Effector memory CD4-positive, alpha-beta T cell (primary cell): ENCODE measurements around the gene ABCA8.

Source experiments
- DNase-seq, 3 donors: peaks; one replicate each; pipeline ENCODE4 v3.0.0-alpha.2; 2020
- H3K27ac ChIP-seq: 2 replicates; pipeline ENCODE4 v1.7.0; 2013; ENCODE audit warnings: mild to moderate bottlenecking, low read length, moderate library complexity; ENCODE audit not compliant: insufficient read depth, poor library complexity, severe bottlenecking
- H3K27me3 ChIP-seq: replicated peaks from 2 replicates; pipeline ENCODE4 v1.7.0; 2013; ENCODE audit warnings: mild to moderate bottlenecking, low read length; ENCODE audit not compliant: insufficient read depth, control insufficient read depth, poor library complexity, severe bottlenecking
- H3K36me3 ChIP-seq: 2 replicates; pipeline ENCODE4 v1.7.0; 2013; ENCODE audit warnings: mild to moderate bottlenecking, low read length, moderate library complexity; ENCODE audit not compliant: control insufficient read depth, insufficient read depth
- H3K4me1 ChIP-seq: 2 replicates; pipeline ENCODE4 v1.7.0; 2013; ENCODE audit warnings: low read length, mild to moderate bottlenecking; ENCODE audit not compliant: control insufficient read depth, insufficient read depth, poor library complexity, severe bottlenecking
- H3K4me3 ChIP-seq: 2 replicates; pipeline ENCODE4 v1.7.0; 2013; ENCODE audit warnings: low read length, low read depth, mild to moderate bottlenecking; ENCODE audit not compliant: insufficient read depth, poor library complexity, severe bottlenecking
- H3K9me3 ChIP-seq: 2 replicates; pipeline ENCODE4 v1.7.0; 2013; ENCODE audit warnings: mild to moderate bottlenecking, low read length, moderate library complexity; ENCODE audit not compliant: control insufficient read depth

The ABCA8 gene

DNA sequence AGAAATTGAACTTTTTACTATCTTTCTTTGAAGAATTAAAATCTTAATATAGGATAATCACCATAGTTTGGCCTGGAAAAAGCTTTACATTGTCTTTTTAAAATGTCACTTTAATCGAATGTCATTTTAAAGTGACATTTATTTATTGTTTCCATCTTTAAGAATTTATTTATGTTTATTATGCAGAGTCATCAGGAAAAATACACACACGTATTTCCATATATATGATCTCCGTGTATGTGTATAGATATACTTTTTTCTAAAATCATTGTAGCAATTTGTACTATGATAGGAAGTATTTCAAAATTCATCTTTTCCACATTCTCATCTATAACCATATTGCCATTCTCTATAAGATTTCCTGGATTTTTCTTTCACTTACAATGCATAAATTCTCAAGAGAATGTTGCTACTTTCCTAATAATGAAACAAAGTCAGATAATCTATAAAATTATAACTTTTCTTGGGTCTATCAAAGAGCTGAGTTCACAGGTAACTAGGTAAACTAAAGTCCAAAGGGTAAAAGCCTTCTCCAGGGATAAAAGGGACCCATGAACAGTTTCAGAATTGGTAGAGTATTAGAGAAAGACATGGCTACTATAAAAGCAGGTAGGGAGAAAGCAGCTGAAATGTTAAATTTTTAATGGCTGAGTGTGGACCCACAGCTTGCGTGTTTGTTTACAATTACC lies 11.9 kb downstream of the ABCA8 start:
- Histone ChIP-seq H3K27me3 (no peaks in the 10 kb centered on the region), H3K4me3 (no peak overlapping the region), H3K27ac (no peak overlapping the region), H3K9me3 (no peaks in the 10 kb centered on the region), H3K4me1 (no peaks in the 10 kb centered on the region), H3K36me3 (no peaks in the 10 kb centered on the region)
- no peak for DNase-seq

DNA sequence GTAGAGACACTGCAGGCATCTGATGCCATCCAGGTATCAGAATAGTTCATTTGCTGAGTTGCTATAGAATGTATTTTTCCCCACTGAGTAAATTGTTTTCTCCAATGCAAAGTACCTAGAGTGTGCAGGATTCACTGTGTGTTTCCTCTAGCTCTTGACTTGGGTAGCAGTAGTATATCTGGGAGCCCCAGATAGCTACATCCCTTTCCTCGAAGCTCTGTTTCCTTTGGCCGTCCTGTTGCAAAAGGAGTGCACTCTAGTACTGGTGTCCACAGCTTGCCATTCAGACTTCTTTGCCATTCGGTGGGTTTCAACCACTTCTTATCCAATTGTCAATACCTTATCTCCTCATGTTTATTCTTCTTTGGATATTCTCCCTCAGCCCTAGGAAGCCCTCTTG lies 12.8 kb downstream of the ABCA8 start:
- Histone ChIP-seq H3K27me3 (no peaks in the 10 kb centered on the region), H3K36me3 (no peaks in the 10 kb centered on the region), H3K4me3 (no peak overlapping the region), H3K4me1 (no peaks in the 10 kb centered on the region), H3K9me3 (no peaks in the 10 kb centered on the region), H3K27ac (no peak overlapping the region)
- DNase-seq: no peak

DNA sequence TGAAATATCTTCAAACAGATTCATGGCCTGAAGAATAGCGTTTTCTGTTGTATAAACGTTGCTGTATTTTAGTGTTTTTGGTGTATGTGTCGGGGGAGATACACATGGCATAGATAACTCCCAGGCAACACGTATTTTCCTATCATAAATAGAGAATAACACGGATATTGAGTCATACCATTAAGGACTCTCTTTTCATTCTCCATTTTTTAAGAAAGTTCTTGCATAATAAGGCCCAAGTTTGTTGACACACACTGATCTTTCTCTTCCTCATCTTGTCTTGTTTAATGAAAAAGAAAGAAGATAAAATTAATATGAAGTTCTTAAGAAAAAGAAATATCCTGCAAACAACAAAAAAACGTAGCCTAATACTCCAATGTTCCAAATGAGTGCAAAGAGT lies 13.4 kb downstream of the ABCA8 start:
- Histone ChIP-seq H3K27me3 (no peaks in the 10 kb centered on the region), H3K9me3 (no peaks in the 10 kb centered on the region), H3K36me3 (no peaks in the 10 kb centered on the region), H3K4me1 (no peaks in the 10 kb centered on the region), H3K27ac (no peak overlapping the region), H3K4me3 (no peak overlapping the region)
- no peak for DNase-seq

DNA sequence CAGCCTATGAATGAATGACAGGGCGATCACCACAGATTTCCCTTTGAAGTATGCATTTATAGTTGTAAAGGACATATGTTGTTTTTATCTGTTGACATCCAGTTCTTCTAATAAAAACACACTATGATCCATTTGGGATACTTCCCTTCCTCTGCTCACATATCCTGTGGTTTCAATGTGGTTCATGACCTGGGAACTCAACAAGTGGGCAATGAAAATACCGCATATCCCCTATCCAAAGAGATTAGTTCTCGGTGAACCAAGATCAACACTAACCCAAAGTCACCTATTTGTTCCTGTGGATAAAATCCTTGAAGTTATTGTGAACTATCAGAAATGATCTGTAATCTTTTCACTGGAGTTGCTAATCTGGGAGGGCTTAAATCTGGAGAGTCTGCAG lies 16.0 kb downstream of the ABCA8 start:
- Histone ChIP-seq H3K4me3 (no peak overlapping the region), H3K9me3 (no peaks in the 10 kb centered on the region), H3K36me3 (no peaks in the 10 kb centered on the region), H3K27me3 (no peaks in the 10 kb centered on the region), H3K4me1 (no peaks in the 10 kb centered on the region), H3K27ac (no peak overlapping the region)
- DNase-seq: no peak

DNA sequence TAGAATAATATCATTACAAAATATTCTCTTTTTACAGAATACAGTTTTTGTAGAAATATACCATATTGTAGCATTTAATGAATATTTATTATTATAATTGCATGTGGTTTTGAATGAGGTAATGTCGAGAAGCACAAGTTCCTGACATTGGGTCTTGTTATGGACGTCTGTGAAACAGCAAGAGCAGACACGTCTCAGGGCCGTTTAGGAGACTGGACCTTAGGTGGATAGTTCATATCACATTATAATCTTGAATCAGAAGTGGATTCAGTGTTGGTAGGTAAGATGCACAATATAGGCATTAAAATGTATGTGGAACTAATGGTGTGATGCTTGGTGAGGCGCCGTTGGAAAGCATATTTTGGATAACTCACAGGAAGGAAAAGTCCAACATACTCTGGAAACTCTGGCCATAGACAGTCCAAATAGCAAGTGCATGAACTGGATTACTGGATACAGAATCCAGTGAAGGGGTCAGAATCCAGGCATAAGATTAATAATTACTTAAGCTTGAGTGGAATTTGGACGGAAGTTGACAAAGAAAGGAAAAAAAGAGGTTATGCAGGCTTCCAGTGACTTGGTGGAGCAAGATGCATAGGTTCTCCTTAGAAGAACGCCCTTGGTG lies 17.2 kb downstream of the ABCA8 start:
- Histone ChIP-seq H3K27ac (no peak overlapping the region), H3K27me3 (no peaks in the 10 kb centered on the region), H3K4me1 (no peaks in the 10 kb centered on the region), H3K4me3 (no peak overlapping the region), H3K36me3 (no peaks in the 10 kb centered on the region), H3K9me3 (no peaks in the 10 kb centered on the region)
- DNase-seq: no peak

DNA sequence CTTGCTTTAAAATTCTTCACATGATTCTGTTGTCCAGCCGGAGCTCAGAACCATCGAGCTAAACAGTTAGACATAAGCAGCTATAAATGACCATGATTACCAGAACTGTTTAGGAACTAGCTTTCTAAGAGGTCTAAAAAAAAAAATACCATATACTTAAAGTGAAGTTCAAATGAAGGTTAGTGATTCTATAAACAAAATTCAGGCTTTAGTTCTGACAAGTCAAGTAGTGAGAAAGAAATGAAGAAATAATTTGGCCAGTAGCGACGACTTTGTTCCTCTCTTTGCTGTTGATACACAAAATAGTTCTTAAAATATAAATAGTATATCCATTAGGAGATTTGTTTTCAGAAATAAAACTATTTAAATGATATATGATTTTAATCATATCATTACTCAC lies 27.7 kb downstream of the ABCA8 start:
- DNase-seq: no peak
- H3K4me1 ChIP-seq: no peaks in the 10 kb centered on the region
- no peaks in the 10 kb centered on the region for H3K36me3 ChIP-seq
- H3K27me3 ChIP-seq: no peaks in the 10 kb centered on the region
- no peaks in the 10 kb centered on the region for H3K9me3 ChIP-seq
- H3K4me3 ChIP-seq: no peak overlapping the region
- H3K27ac ChIP-seq: no peak overlapping the region

DNA sequence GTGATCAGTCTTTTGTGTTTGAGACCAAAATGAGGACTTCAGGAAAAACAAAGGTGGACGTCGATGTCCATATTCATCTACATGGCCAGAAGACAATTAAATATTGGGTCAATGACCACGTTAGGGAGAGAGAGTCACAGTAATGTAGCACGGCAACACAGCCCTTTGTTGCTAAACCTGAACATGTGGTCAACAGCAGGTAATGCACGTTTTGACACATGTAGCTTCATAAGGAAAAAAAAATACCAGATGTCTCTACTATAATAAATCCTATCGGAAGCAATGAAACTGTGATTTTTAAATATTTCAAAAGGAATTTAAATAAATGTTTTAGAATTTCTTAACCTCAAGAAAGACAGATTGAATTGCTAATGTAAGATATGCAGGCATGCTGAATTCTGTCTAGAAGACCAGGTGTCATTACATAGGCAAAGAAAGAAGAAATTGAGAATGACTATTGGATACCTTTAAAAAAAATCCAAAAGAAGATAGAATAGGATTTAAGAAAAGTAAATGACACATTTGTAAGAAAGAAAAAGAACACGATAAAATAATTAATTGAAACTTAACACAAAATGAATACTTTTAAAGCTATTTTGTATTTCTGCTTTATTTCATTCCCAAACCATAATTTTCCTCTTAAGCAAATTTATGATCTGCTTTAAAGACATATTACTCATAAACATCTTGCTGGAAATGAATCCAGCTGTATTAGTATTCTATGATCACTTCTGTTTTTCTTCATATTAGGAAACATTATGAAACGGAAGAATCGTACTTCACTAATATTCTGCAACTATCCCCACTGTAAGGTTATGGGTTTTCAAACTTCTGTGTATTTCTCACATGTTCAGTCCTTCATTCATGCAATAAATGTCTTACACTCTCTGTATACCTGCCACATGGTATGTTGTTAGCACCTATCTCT lies 30.1 kb downstream of the ABCA8 start:
- Histone ChIP-seq H3K27me3 (no peaks in the 10 kb centered on the region), H3K36me3 (no peaks in the 10 kb centered on the region), H3K27ac (no peak overlapping the region), H3K9me3 (no peaks in the 10 kb centered on the region), H3K4me1 (no peaks in the 10 kb centered on the region), H3K4me3 (no peak overlapping the region)
- DNase-seq: no peak

DNA sequence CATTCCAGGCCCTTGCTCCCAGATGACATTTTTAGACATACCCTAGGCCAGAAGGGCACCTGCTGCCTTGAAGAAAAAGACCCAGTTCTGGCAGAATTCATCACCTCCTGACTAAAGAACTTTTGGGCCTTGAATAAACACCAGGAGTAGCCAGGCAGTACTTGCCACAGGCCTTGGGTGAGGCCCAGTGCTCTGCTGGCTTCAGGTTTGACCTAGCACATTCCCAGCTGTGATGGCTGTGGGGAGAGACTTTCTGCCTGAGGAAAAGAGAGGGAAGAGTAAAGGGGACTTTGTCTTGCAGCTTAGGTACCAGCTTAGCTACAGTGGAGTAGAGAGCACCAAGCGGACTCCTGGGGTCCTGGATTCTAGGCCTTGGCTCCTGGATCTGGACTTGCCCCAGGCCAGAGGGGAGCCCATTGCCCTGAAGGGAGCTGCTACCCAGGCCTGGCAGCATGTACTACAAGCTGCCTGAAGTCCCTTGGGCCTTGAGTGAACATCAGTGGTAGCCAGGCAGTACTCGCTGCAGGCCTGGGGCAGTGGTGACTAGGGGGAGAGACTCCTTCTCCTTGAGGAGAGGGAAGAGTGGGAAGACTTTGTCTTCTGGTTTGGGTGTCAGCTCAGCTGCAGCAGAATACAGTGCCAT lies 44.3 kb downstream of the ABCA8 start:
- no peak overlapping the region for H3K27ac ChIP-seq
- no peaks in the 10 kb centered on the region for H3K9me3 ChIP-seq
- no peak overlapping the region for H3K4me3 ChIP-seq
- DNase-seq: no peak
- no peaks in the 10 kb centered on the region for H3K4me1 ChIP-seq
- no peaks in the 10 kb centered on the region for H3K36me3 ChIP-seq
- H3K27me3 ChIP-seq: no peaks in the 10 kb centered on the region

DNA sequence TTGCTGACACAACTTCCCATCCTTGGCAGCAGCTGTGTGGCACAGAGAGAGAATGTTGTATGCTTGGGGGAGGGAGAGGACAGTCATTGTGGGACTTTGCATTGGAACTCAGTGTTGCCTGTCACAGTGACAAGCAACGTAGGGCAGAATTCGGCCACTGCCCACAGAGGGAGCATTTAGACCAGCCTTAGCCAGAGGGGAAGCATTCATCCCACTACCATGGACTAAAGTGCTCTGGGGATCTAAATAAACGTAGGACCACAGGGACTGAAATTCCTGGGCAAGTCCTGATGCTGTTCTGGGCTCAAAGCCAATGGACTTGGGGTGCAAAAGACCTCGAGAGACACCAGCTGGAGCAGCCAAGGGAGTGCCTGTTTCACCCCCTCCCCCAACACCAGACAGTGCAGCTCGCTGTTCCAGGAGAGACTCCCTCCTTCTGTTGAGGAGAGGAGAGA lies 44.9 kb downstream of the ABCA8 start:
- H3K9me3 ChIP-seq: no peaks in the 10 kb centered on the region
- H3K36me3 ChIP-seq: no peaks in the 10 kb centered on the region
- no peak for DNase-seq
- no peaks in the 10 kb centered on the region for H3K27me3 ChIP-seq
- H3K4me3 ChIP-seq: no peak overlapping the region
- H3K4me1 ChIP-seq: no peaks in the 10 kb centered on the region
- H3K27ac ChIP-seq: no peak overlapping the region
